ENCODE data around the gene HMGA1.
"Not testable (repeated sequence)": the region's sequence is repeated elsewhere in the genome, so short reads cannot be mapped to it uniquely, and the experiment has no call there.

The HMGA1 gene

DNA sequence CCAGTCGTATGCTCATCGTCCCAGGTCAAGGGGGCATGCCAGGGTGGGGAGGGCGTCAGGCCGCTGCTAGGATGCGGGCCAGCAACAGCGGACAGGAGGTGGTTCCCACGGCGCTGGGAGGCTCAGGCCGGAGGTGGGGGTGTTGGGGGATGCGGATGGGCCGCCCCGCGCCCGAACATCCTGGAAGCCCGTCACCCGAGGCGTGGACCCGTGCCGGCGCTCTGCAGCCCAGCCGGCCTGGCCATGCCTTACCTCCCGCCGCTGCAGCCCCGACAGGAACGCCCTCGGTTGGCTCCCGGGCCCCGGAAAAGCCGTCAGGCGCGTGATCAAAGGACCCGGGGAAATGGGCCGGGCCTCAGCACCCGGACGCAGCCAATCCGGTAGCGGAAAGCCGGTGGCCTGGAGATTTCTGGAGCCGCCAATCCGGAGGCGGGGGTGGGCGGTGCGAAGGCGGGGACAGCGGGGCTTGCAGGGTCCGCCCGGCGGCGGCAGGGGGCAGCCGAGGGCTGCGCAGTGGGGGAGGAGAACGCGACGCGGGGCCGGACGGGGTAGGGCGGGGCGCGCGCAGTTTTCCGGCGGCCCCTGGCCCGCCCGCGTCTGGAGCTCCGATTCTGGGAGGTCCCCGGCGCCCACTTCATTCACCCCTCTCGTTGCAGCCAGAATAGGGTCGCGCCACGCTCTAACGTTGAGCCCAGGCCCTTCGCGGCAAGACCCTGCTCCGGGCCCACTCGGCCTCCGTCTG lies 12.2 kb downstream of the HMGA1 start, which contains the start of gene SMIM29:
Gene SMIM29 (minus strand): TSS at position 280 of the 742 bp plus-strand sequence. CDS start 1,215 bp downstream, outside the sequence.
- no peaks in the 10 kb centered on the region for H3K27me3 Mint-ChIP-seq
- H3K9me3 Mint-ChIP-seq, result no peaks in the 10 kb centered on the region
- peaks cover 77% of the 10 kb centered on the region for H3K4me1 Mint-ChIP-seq (ENCODE audit: low read depth)
- intact Hi-C loops (cut with micrococcal nuclease), result loop anchor here (1.0 to 2.0 kb wide), 4 partner anchors 52 to 166 kb away; partner anchors contain the start of gene NUDT3
- peak within 1 kb of the TSS; percentile 82 for H3K4me3 Mint-ChIP-seq
- H3K36me3 Mint-ChIP-seq (ENCODE audit: low read depth), result peaks cover 45% of the 10 kb centered on the region
- peak within 1 kb of the TSS; percentile 89 for H3K27ac Mint-ChIP-seq

DNA sequence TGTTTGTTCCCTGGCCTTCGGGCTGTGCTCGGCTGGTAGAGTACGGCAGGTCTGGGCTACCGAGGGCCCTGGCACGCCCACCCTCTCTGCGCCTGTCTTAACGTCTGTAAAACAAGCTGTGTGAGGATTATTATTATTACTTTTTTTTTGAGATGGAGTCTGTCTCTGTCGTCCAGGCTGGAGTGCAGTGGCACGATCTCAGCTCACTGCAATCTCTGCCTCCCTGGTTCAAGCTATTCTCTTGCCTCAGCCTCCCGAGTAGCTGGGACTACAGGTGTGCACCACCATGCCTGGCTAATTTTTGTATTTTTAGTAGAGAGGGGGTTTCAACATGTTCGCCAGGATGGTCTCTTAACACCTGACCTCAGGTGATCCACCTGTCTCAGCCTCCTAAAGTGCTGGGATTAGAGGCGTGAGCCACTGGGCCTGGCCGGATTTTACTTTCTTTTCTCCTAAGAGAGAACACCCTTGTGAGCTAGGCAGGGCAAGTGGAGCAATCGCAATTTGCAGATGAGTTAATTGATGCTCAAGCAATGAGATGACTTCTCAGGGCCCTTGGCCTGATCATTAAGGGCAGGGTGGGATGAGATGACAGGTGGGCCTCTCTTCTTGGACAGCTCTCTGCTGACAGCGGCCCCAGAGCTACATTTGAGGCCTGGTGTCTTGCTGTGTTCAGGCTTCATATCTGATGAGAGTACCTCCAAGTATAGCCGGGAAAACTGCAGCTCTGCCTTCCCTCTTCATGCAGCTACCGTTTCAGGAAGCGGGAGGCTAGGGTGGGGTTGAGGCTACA lies 13.0 kb downstream of the HMGA1 start:
- no peaks in the 10 kb centered on the region for H3K27me3 Mint-ChIP-seq
- H3K4me1 Mint-ChIP-seq (ENCODE audit: low read depth), result peaks cover 69% of the 10 kb centered on the region
- H3K36me3 Mint-ChIP-seq (ENCODE audit: low read depth), result peaks cover 39% of the 10 kb centered on the region
- peak overlapping the region; percentile 82 for H3K4me3 Mint-ChIP-seq
- peak overlapping the region; percentile 89 for H3K27ac Mint-ChIP-seq
- H3K9me3 Mint-ChIP-seq, result no peaks in the 10 kb centered on the region
- intact Hi-C loops (cut with micrococcal nuclease), result loop anchor here (1.0 to 10.0 kb wide), 5 partner anchors 53 to 166 kb away; partner anchors contain the start of gene NUDT3

DNA sequence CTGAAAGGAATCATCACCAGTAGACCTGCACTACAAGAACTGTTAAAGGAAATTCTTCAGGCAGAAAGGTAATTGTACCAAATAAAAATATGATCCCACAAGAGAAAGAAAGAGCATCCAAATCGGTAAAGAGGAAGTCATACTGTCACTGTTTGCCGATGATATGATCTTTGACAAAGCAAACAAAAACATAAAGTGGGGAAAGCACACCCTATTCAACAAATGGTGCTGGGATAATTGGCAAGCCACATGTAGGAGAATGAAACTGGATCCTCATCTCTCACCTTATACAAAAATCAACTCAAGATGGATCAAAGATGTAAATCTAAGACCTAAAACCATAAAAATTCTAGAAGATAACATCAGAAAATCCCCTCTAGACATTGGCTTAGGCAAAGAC lies 15.7 kb downstream of the HMGA1 start:
- peak overlapping the region; percentile 39 for H3K27ac Mint-ChIP-seq
- intact Hi-C loops (cut with micrococcal nuclease), result loop anchor here (10.0 kb wide), 1 partner anchor 62 kb away; no protein-coding TSS in a partner anchor
- H3K4me3 Mint-ChIP-seq, H3K9me3 Mint-ChIP-seq, H3K27me3 Mint-ChIP-seq: not testable (repeated sequence)
- H3K4me1 Mint-ChIP-seq (ENCODE audit: low read depth), result peaks cover 44% of the 10 kb centered on the region
- H3K36me3 Mint-ChIP-seq (ENCODE audit: low read depth), result peaks cover 12% of the 10 kb centered on the region

DNA sequence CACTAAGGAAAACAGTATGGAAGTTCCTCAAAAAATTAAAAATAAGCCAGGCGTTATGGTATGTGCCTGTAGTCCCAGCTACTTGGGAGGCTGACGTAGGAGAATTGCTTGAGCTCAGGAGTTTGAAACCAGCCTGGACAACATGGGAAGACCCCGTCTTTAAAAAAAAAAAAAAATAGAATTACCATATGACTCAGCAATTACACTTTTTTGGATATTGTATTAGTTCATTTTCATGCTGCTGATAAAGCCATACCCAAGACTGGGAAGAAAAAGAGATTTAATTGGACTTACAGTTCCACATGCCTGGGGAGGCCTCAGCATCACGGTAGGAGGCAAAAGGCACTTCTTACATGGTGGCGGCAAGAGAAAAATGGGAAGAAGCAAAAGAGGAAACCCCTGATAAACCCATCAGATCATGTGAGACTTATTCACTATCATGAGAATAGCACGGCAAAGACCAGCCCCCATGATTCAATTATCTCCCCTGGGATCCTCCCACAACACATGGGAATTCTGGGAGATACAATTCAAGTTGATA lies 22.9 kb downstream of the HMGA1 start:
- Mint-ChIP-seq H3K4me3 (no peak overlapping the region), H3K27ac (no peak overlapping the region), H3K4me1 (ENCODE audit: low read depth) (no peaks in the 10 kb centered on the region), H3K27me3 (no peaks in the 10 kb centered on the region), H3K36me3 (ENCODE audit: low read depth) (peaks cover 14% of the 10 kb centered on the region), H3K9me3 (peaks cover 38% of the 10 kb centered on the region)
- intact Hi-C loops (cut with micrococcal nuclease), result loop anchor here (10.0 kb wide), 1 partner anchor 55 kb away; no protein-coding TSS in a partner anchor

DNA sequence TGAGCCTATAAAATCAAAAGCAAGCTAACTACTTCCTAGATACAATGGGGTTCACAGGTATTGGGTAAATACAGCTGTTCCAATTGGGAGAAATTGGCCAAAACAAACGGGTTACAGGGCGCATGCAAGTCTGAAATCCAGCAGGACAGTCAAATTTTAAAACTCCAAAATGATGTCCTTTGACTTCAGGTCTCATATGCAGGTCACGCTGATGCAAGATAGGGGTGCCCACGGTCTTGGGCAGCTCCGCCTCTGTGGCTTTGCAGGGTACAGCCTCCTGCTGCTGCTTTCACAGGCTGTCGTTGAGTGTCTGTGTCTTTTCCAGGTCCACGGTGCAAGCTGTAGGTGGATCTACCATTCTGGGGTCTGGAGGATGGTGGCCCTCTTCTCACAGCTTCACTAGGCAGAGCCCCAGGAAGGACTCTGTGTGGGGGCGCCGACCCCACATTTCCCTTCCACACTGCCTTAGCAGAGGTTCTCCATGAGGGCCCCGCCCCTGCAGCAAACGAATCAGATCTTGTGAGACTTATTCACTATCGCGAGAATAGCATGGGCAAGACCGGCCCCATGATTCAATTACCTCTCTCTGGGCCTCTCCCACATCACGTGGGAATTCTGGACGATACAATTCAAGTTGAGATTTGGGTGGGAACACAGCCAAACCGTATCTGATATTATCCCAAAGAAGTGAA lies 24.0 kb downstream of the HMGA1 start:
- H3K4me1 Mint-ChIP-seq (ENCODE audit: low read depth), result no peaks in the 10 kb centered on the region
- peaks cover 38% of the 10 kb centered on the region for H3K9me3 Mint-ChIP-seq
- intact Hi-C loops (cut with micrococcal nuclease), result no loop called here
- H3K36me3 Mint-ChIP-seq (ENCODE audit: low read depth), result peaks cover 14% of the 10 kb centered on the region
- no peaks in the 10 kb centered on the region for H3K27me3 Mint-ChIP-seq
- no peak overlapping the region for H3K27ac Mint-ChIP-seq
- H3K4me3 Mint-ChIP-seq, result no peak overlapping the region

DNA sequence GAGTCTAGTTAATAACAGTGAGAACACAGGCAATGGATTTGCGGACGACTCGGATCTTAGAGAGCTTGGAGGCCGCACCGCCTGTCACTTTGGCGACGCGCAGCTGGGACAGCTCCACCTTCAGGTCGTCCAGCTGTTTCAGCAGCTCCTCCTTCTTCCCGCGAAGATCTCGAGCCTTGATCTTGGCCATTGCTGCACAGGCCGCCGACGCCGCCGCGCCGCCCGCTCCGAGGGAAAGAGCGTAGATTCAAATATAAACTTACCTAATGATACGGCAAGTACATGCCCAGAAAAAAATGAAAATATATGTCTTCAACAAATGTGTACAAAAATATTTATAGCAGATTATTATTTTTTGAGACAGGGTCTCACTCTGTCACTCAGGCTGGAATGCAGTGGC lies 26.8 kb downstream of the HMGA1 start:
- H3K4me1 Mint-ChIP-seq (ENCODE audit: low read depth); intact Hi-C loops (cut with micrococcal nuclease); H3K27ac Mint-ChIP-seq; H3K27me3 Mint-ChIP-seq; H3K4me3 Mint-ChIP-seq: not testable (repeated sequence)
- Mint-ChIP-seq H3K9me3 (peaks cover 38% of the 10 kb centered on the region), H3K36me3 (ENCODE audit: low read depth) (peaks cover 14% of the 10 kb centered on the region)

DNA sequence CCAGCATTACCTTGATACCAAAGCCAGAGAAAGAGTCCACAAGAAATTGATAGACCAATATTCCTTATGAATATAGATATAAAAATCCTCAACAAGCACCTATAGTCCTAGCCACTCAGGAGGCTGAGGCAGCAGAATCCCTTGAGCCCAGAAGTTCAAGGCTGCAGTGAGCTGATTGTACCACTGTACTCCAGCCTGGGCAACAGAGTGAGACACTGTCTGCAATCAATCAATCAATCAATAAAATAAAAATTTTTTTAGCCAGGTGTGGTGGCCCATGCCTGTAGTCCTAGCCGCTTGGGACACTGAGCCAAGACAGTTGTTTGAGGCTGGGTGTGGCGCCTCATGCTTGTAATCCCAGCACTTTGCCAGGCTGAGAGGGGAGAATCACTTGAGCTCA lies 31.1 kb downstream of the HMGA1 start:
- Mint-ChIP-seq H3K27me3 (no peaks in the 10 kb centered on the region), H3K9me3 (peaks cover 12% of the 10 kb centered on the region), H3K36me3 (ENCODE audit: low read depth) (peaks cover 10% of the 10 kb centered on the region), H3K4me3 (no peak overlapping the region), H3K27ac (no peak overlapping the region), H3K4me1 (ENCODE audit: low read depth) (peaks cover 8% of the 10 kb centered on the region)
- intact Hi-C loops (cut with micrococcal nuclease), result no loop called here

DNA sequence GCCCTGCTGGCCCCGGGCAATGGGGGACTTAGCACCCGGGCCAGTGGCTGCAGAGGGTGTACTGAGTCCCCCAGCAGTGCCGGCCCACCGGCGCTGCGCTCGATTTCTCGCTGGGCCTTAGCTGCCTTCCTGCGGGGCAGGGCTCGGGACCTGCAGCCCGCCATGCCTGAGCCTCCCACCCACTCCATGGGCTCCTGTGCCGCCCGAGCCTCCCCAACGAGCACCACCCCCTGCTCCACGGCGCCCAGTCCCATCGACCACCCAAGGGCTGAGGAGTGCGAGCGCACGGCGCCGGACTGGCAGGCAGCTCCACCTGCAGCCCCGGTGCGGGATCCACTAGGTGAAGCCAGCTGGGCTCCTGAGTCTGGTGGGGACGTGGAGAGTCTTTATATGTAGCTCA lies 32.5 kb downstream of the HMGA1 start:
- H3K36me3 Mint-ChIP-seq (ENCODE audit: low read depth); H3K9me3 Mint-ChIP-seq; H3K4me3 Mint-ChIP-seq; H3K27me3 Mint-ChIP-seq; H3K27ac Mint-ChIP-seq; intact Hi-C loops (cut with micrococcal nuclease): not testable (repeated sequence)
- peaks cover 22% of the 10 kb centered on the region for H3K4me1 Mint-ChIP-seq (ENCODE audit: low read depth)

DNA sequence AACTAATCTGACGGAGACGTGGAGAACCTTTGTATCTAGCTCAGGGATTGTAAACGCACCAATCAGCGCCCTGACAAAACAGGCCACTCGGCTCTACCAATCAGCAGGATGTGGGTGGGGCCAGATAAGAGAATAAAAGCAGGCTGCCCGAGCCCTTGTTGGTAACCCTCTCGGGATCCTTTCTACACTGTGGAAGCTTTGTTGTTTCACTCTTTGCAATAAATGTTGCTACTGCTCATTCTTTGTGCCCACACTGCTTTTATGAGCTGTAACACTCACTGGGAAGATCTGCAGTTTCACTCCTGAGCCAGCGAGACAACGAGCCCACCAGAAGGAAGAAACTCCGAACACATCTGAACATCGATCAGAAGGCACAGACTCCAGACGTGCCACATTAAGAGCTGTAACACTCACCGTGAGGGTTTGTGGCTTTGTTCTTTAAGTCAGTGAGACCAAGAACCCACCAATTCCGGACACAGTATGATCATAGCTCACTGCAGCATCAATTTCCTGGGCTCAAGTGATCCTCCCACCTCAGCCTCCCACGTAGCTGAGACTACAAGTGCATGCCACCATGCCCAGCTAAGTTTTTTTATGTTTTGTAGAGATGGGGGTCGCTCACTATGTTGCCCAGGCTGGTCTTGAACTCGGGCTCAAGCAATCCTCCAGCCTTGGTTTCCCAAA lies 33.1 kb downstream of the HMGA1 start:
- H3K27me3 Mint-ChIP-seq; H3K36me3 Mint-ChIP-seq (ENCODE audit: low read depth); H3K27ac Mint-ChIP-seq; intact Hi-C loops (cut with micrococcal nuclease); H3K9me3 Mint-ChIP-seq; H3K4me3 Mint-ChIP-seq: not testable (repeated sequence)
- peaks cover 29% of the 10 kb centered on the region for H3K4me1 Mint-ChIP-seq (ENCODE audit: low read depth)

DNA sequence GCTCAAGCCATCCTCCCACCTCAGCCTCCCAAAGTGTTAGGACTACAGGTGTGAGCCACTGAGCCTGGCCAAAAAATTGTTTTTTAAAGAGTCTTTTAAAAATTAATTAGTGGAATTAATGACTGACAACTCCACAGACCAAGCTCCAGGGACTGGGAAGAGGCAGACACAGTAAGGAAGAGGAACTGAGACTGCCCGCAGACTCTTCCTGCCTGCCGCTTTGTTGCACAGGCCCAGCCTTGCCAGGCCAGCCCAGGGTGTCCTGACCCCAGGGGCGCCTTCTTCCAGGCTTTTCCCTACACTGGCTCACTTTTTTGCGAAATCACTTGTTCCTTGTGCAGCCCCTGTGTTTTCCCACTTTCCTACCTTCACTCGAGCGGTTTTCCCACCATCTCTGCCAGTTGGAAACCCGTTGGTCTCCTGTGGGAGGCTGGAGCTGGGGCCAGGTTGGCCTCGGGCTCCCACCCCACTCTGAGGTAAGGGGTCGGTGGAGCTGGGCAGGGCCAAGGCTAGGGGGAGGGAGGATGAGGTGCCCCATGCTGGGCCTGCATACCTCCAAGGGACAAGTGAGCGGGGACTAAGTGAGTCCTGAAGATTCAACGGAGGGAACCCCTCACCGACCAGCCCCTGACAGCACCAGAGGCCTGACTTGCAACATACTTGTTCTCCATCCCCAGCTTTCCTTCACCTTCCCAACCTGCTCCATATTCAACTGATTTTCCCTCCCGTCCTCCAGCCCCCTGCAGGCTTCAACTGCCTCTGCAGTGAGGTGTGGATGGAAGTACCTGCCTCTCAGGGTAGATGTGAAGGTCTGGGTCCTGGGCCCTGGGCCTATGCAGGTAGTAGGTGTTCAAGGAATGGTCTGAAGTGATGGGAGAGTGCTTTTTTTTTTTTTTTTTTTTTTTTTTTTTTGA lies 35.6 kb downstream of the HMGA1 start:
- H3K4me3 Mint-ChIP-seq, result peak overlapping the region; percentile 35
- H3K9me3 Mint-ChIP-seq, result no peaks in the 10 kb centered on the region
- peaks cover 9% of the 10 kb centered on the region for H3K36me3 Mint-ChIP-seq (ENCODE audit: low read depth)
- H3K27ac Mint-ChIP-seq, result peak overlapping the region; percentile 90
- intact Hi-C loops (cut with micrococcal nuclease), result no loop called here
- no peaks in the 10 kb centered on the region for H3K27me3 Mint-ChIP-seq
- peaks cover 37% of the 10 kb centered on the region for H3K4me1 Mint-ChIP-seq (ENCODE audit: low read depth)

DNA sequence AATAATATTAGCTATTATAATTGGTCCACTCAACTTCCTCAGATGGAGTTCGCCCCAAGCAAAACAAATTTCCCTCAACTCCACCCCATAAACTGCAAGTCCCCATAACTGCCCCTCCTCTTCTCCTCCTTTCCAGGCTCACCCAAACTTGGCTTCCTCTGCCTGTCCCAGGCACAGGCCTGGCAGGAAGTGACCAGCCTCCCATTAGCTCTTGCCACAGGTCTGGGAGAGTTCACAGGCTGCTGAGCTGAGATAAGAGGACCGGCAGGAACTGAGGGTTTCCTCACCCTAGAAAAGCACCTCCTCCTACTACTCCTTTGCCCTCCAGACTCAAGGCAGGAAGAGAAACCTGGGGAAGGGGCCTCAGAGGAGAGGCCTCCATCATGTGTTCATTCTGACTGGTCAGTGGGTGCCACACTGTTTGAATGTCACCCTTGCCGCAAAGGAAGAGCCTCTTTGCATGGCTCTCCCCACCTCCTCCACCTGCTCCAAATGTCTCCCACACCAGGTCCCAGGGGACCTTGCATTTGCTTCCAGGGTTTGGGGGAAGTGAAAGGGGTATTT lies 36.7 kb downstream of the HMGA1 start:
- Mint-ChIP-seq H3K4me1 (ENCODE audit: low read depth) (peaks cover 42% of the 10 kb centered on the region), H3K9me3 (no peaks in the 10 kb centered on the region), H3K27ac (peak overlapping the region; percentile 90), H3K36me3 (ENCODE audit: low read depth) (peaks cover 12% of the 10 kb centered on the region), H3K4me3 (peak overlapping the region; percentile 27), H3K27me3 (no peaks in the 10 kb centered on the region)
- intact Hi-C loops (cut with micrococcal nuclease), result no loop called here

DNA sequence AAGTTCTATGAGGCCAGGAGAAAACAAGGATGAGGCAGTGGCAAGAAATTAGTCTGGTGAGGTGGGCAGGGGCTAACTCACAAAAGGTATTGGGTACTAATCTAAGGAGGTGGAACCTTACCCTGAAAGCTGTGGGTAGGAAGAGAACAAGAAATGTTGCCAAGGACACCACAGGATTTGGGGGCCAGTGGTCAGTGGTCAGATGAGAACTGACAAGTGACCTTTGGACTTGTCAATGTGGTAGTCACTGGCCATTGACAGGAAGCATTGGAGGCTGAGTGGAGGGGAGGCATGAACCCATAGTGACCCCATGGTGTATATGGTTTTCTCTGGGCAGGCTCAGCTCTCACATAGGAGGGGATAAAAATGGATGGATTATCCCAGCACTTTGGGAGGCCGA lies 37.5 kb downstream of the HMGA1 start:
- Mint-ChIP-seq H3K4me3 (no peak overlapping the region), H3K27me3 (no peaks in the 10 kb centered on the region), H3K27ac (peak overlapping the region; percentile 90), H3K9me3 (no peaks in the 10 kb centered on the region), H3K4me1 (ENCODE audit: low read depth) (peaks cover 49% of the 10 kb centered on the region), H3K36me3 (ENCODE audit: low read depth) (peaks cover 20% of the 10 kb centered on the region)
- intact Hi-C loops (cut with micrococcal nuclease), result no loop called here

Data from dendritic cell treated with granulocyte-macrophage colony-stimulating factor and Interleukin-4, amounts not matched to agents 40 ng/mL and 50 ng/mL, for 4 days (primary cell).